Stimulated activated CD4-positive, alpha-beta T cell treated with anti-CD3 and anti-CD28 coated beads, Interleukin-4, amount 100 ng/mL, for 1 hour (primary cell): Measurements from ENCODE around the gene PEX13.

Source experiments
- DNase-seq: peaks from one replicate; pipeline ENCODE4 v3.0.0-alpha.2; 2020

PEX13 gene

DNA sequence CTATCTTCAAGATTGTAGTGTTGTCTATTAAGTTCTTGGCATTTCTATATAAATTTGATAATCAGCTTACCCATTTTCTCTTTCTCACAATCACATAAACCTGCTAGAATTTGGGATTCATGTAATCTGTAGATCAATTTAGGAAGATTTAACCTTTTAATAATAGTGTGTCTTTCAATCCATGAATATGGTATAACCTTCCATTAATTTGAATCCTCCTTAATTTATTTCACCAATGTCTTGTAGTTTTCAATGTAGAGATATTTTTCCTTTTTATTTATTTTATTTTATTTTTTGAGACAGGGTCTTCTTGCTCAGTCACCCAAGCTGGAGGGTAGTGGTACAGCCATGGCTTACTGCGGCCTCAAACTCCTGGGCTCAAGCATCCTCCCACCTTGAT lies 68.4 kb downstream of the PEX13 start:
- DNase-seq = no peak

DNA sequence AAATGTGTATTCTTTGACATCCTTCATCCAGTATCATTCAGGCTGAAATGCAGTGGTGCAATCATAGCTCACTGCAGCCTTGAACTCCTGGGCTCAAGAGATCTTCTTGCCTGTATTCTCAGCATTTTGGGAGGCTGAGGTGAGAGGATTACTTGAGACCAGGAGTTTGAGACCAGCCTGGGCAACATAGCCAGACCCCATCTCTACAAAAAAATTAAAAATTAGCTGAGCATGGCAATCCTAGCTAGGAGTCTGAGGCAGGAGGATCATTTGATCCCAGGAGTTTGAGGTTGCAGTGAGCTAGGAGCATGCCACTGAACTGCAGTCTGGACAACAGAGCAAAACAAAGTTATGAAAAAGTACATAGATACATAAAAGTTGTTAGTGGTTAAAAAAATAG lies 72.3 kb downstream of the PEX13 start:
- no peak for DNase-seq

DNA sequence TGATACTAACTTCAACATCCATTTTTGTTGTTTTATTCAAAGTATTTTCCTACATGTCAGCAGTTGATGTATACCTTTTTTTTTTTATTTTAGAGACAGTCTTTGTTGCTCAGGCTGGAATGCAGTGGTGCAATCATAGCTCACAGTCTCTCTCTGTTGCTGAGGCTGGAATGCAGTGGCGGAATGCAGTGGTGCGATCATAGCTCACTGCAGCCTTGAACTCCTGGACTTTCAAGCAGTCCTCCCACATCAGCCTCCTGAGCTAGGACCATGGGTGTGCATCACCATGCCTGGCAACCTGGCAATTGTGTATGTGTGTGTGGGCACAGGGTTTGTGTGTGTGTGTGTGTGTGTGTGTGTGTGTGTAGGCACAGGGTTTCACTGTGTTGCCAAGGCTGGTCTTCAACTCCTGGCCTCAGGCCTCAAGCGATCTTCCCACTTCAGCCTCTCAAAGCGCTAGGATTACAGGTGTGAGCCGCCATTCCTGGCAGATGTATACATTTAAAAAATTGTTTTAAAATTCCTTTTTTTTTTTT lies 72.9 kb downstream of the PEX13 start:
- no peak for DNase-seq

DNA sequence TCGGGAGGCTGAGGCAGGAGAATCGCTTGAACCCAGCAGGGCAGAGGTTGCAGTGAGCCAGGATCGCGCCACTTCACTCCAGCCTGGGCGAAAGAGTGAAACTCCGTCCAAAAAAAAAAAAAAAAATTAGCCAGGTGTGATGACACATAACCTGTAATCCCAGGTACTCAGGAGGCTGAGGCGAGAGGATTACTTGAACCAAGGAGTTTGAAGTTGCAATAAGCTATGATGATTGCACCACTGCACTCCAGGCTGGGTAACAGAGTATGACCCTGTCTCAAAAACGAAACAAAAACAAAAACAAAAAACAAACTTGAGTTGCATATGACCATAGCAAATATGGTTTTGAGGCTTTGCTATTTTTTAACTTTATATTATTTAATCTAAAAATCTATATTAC lies 74.0 kb downstream of the PEX13 start:
- no peak for DNase-seq

DNA sequence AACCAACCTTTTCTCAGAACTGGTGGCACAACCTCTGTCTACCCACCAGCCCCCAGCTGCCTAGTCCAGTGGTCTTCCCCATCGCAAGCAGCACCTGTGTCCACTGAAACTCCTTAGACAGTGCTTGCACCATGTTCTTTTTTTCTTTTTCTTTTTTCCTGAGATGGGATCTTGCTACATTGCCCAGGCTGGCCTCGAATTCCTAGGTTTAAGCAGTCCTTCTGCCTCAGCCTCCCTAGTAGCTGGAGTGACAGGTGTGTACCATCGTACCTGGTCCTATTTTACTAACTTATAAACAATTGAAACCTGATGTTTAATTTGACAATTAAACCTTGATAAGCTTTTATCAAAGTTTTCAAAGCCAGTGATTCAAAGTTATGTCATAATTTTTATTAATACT lies 78.9 kb downstream of the PEX13 start:
- no peak for DNase-seq

DNA sequence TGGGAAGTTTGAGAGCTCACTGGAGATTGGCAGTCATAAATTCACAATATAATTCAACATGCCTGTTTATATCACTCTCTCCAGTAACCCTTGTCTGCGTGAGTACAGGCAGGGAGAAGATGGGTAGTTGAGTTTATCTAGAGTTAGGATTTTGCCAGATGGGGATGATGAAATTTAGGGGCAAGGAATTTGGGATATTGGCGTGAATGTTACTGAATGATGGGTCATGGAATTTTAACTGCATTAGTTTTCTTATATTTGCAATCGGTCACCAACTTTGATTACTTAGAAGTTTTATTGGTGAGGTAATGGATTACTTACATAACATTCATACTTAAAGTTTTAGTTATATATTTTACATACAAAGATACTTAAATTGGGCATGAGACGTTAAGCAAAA lies 83.3 kb downstream of the PEX13 start:
- no peak for DNase-seq
